HG03060 (cell line): Measurements from ENCODE around the gene PEMT.

Experiments used
- ATAC-seq: cut with Tn5 transposase; IDR thresholded peaks from one replicate; pipeline ENCODE4 v1.9.1; 2021; ENCODE audit warnings: low read depth, moderate number of reproducible peaks; ENCODE audit not compliant: unreplicated experiment

PEMT gene

GRCh38 chr17:17506181-17506741 is 85.2 kb downstream of the PEMT start:
- no peak for ATAC-seq

- no peak for ATAC-seq
Measured at GRCh38 chr17:17505610-17506171, 85.8 kb downstream of the PEMT start.

- ATAC-seq: no peak
Measured at GRCh38 chr17:17505151-17505550, 86.4 kb downstream of the PEMT start.

GRCh38 chr17:17504341-17505140 is 87.0 kb downstream of the PEMT start:
- no peak for ATAC-seq

- no peak for ATAC-seq
Measured at GRCh38 chr17:17503566-17504130, 87.9 kb downstream of the PEMT start.

- no peak for ATAC-seq
Measured at GRCh38 chr17:17502741-17503565, 88.6 kb downstream of the PEMT start.

GRCh38 chr17:17500999-17501605 is 90.4 kb downstream of the PEMT start:
- no peak for ATAC-seq

GRCh38 chr17:17499402-17500145 is 91.9 kb downstream of the PEMT start:
- no peak for ATAC-seq

- ATAC-seq: no peak
Measured at GRCh38 chr17:17498606-17499301, 92.8 kb downstream of the PEMT start.

GRCh38 chr17:17497845-17498520 is 93.5 kb downstream of the PEMT start:
- no peak for ATAC-seq

- no peak for ATAC-seq
Measured at GRCh38 chr17:17497065-17497844, 94.3 kb downstream of the PEMT start.

- ATAC-seq: no peak
Measured at GRCh38 chr17:17496189-17497064, 95.1 kb downstream of the PEMT start, which contains the start of gene RASD1. Gene RASD1 (minus strand): TSS chr17:17496395. CDS start chr17:17496181, 214 bp downstream.

GRCh38 chr17:17495536-17496188 is 95.8 kb downstream of the PEMT start:
- ATAC-seq: no peak

GRCh38 chr17:17494870-17495535 is 96.5 kb downstream of the PEMT start:
- no peak for ATAC-seq

- ATAC-seq: no peak
Measured at GRCh38 chr17:17494499-17494869, 97.0 kb downstream of the PEMT start.

GRCh38 chr17:17493986-17494466 is 97.5 kb downstream of the PEMT start:
- ATAC-seq: no peak
